GM19099 (cell line): ENCODE measurements around the gene CXADR.

Experiments used
- POLR2A ChIP-seq: IDR thresholded peaks from 3 replicates; pipeline ENCODE4 v1.6.1; 2011; ENCODE audit warnings: low read depth; ENCODE audit not compliant: insufficient read length; ENCODE audit errors: extremely low read depth

Gene CXADR

DNA sequence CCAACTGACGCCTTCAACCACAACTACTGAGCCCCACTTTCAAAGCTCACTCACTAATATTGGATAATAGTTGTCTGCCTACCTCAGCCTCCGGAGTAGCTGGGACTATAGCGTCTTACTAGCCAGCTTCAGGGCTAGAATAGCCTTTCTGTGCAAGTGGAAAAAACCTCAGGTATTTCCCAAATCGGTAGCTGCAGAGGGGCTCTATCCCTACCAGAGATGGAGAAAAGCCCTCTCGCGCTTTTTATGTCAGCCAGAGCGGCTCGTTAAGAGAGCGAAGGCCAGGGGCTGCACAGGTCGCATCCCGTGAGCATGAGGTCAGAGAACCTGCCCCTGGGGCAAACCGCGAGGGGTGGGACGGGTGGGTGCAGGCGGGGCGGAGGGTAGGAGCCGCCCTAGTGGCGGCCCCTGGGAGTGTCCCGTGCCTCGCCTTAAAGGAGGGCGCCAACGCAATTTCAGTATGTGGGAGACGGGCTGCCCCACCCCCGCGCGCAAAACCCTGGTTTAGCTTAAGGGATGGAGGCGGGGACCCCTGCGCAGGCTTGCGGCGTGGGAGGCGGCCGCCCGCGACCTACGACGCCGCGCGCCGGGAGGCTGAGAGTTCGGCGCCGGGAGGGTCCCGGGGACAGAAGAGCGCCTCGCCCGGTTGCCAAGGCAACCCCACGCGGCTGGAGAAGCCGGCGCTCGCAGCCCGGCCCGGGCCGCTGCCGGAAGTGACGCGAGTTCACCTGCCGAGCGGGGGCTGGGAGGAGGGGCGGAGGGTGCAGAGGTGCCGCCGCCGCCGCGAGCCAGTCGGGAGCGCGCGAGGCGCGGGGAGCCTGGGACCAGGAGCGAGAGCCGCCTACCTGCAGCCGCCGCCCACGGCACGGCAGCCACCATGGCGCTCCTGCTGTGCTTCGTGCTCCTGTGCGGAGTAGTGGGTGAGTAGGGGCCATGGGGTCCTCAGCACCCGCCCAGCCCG, at the start of gene CXADR:
TSS of gene CXADR (plus strand) at position 791 of the 961 bp plus-strand sequence. CDS start at position 878, 87 bp downstream.
- TF ChIP-seq POLR2A, result no peak

DNA sequence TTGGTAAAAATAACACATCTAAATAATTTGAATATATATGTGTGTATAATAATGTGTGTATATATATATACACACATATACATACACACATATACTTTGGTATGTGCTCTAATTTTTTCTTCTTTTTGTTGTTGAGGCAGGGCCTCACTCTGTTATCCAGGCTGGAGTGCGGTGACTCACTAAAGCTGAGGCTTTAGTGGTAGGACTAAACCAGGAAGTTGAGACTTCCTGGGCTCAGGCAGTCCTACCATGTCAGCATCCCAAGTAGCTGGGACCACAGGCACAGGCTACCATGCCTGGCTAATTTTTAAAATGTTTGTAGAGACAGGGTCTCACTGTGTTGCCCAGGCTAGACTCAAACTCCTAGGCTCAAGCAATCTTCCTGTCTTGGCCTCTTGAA, 46.7 kb upstream of the CXADR start:
- no peak for TF ChIP-seq POLR2A

GRCh38 chr21:17467392-17467791, 45.5 kb upstream of the CXADR start:
- no peak for TF ChIP-seq POLR2A

DNA sequence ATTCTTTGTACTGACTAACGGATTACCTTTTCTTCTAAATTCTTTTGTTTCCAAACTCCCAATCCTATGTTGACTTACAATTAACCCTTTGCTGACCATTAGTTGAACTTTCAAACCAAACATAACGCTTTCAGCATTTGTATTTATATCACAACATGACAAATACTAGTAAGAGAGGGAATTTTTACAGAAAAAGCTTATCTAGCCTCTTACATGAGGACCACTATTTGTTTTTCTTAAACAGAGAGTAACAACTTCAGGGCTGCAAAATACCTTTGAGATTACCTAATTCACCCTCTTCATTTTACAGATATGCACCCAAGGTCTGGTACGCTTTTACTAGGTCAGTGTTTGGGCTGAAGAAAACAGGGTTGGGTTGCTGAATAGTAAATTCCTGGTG, 45.0 kb upstream of the CXADR start:
- no peak for TF ChIP-seq POLR2A

DNA sequence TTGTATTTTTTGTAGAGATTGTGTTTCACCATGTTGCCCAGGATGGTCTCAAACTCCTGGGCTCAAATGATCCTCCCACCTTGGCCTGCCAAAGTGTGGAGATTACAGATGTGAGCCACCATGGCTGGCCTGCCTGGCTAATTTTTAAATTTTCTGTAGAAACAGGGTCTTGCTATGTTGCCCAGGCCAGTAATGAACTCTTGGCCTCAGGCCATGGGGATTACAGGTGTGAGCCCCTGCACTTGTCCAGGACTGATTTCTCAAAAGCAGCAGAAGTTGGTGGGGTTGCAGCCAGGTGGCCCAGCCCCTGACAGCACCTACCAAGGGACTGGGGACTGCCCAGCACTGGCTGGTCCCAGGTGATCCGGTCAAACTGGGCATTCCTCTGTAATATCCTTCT, 44.1 kb upstream of the CXADR start:
- TF ChIP-seq POLR2A, result no peak

DNA sequence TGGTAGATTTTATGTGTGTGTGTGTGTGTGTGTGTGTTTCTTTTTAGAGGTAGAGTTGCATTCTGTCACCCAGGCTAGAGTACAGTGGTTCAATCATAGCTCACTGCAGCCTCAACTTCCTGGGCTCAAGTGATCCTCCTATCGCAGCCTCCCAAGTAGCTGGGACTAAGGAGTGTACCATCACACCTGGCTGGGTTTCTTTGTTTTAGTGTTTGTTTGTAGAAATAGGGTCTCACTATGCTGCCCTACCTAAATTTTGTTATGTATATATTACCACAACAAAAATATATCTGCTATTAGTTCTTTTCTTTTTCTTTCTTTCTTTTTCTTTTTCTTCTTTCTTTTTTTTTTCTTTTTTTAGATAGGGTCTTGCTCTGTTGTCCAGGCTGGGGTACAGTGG, 43.1 kb upstream of the CXADR start:
- no peak for TF ChIP-seq POLR2A

- TF ChIP-seq POLR2A, result no peak
These were observed 40.7 kb upstream of the CXADR start for GRCh38 chr21:17472182-17472581.

GRCh38 chr21:17472592-17473271, 40.1 kb upstream of the CXADR start:
- TF ChIP-seq POLR2A, result no peak

- TF ChIP-seq POLR2A, result no peak
These were observed 36.8 kb upstream of the CXADR start for GRCh38 chr21:17476006-17476405.

DNA sequence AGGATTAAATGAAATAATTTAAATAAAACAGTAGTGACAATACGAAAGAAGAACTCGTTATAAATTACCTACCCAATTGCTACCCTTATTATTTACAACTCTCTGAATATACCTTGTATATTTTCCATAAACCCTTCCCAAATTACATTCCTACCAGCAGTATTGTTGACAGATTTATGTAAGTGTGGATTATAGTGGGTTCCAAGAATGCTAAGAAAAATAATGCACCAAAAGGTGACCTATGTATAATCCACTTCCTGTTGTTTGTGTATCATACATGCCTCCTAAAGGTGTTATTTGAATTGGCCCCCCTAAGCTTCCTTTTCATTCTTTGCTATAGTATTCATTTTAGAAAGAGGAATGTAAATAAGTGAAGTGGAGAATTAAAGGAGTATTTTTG, 33.2 kb upstream of the CXADR start:
- TF ChIP-seq POLR2A, result no peak

- no peak for TF ChIP-seq POLR2A
These were observed 29.9 kb upstream of the CXADR start for GRCh38 chr21:17482928-17483327.

GRCh38 chr21:17488620-17489019, 24.2 kb upstream of the CXADR start:
- TF ChIP-seq POLR2A, result no peak

DNA sequence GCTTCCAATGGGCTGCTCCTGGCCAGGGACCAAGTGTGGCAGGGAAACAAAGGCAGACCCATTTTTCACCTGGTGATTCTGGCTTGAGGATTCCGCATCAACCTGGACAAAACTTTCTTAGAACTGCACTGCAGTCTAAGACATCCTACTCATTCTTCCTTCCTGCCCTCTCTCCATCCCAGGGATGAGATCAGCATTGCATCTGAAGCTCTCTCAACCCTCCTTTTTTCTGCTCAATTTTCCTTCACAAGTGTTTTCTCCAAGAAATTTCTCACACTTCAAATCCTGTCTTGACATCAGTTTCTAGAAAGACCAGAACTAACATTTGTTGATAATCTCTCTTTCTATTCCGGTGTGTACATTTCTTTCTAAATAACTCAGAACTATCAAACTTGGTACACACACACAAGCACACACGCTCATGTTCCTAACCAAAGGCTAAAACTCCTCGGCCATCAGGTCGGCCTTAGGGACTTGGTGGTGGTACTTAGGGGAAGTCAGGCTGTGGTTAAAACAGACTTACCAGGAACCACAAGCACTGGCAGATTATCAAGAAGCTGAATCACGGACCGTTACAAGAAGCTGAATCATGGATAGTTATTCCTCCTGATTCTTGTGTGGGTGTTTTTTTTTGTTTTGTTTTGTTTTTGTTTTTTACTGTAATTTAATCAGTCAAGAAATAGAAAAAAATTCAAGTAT, 21.0 kb upstream of the CXADR start:
- no peak for TF ChIP-seq POLR2A

DNA sequence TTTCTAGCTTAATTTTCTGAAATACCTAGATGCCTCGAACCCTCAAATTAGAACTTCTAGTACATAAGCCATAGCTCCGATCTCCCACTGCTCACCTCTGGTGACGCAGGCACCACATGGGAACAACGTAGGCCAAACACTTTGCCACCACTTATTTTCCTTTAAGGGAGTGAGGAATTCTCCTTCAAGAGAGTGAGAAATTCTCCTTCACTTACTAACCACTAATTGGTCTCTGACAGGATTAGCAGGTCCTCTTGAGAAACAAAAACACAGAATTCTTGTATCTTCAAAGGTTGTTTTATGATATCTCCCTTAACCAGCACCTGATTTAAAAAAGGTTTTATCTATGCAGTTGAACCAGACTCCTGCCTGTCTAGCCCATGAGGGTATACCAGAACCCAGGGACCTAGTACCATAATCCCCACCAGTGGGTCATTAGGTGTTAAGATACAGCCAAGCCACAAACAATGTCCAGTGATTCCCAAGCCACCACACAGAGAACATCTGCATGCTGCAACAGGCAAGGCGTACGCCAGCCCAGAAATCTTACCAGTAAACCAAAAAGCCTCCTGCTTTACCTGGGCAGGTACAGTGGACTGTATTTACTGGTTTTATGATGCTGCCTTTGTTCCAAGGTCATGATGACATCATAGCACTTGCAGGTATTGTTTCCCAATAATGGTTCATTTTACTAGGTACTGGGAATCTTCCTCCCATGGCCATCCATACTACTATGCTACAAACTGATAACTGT, 20.3 kb upstream of the CXADR start:
- no peak for TF ChIP-seq POLR2A

DNA sequence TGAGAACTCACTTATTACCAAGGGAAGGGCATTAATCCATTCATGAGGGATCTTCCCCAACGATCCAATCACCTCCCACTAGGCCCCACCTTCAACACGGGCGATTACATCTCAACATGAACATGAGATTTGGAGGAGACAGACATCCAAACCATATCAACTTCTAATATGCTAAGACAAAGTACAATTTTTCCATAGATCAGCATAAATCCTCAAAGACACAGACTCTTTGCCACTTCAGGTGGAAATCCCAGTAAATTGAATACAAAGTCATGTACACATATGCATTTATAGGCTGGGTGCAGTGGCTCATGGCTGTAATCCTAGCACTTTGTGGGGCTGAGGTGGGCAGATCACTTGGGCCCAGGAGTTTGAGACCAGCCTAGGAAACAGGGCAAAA, 18.8 kb upstream of the CXADR start:
- TF ChIP-seq POLR2A, result no peak

DNA sequence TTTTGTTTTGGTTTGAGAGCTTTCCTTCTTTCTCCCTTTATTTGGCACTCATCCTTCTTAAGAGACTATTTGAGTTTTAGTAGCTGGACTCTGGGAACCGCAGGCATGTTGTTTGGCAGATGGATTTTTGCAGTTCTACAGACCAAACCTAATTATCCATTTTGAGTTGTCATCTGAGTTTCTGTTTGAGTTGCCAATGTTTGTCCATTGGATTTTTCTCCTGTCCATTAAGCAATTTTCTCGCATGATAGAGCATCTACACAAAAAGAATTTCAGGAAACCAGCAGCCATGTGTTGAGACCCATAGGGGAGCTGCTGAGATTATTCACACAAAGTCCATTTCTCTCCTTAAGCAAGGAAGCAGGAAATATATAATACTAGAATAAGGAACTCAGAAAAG, 17.2 kb upstream of the CXADR start:
- no peak for TF ChIP-seq POLR2A

DNA sequence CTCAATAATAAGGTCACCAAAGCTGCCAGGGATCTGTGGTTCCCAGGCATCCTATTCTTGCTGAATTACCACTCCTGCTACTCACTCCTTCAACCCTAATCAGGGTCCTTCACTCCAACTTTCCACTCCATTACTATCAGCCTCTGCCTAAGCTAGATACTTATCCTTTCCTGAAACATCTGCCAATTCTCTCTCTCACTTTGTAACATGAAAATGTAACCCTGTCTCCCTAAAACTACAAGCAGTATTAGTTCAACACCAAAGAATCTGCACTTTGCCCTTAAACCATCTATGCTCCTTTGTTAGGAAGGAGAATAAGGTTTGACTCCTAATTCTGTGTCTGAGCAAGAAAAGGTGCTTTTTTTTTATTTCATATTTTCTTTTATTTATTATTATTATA, 15.5 kb upstream of the CXADR start:
- TF ChIP-seq POLR2A, result no peak
